Measurements from ENCODE around the gene TSSC4.

Gene TSSC4

DNA sequence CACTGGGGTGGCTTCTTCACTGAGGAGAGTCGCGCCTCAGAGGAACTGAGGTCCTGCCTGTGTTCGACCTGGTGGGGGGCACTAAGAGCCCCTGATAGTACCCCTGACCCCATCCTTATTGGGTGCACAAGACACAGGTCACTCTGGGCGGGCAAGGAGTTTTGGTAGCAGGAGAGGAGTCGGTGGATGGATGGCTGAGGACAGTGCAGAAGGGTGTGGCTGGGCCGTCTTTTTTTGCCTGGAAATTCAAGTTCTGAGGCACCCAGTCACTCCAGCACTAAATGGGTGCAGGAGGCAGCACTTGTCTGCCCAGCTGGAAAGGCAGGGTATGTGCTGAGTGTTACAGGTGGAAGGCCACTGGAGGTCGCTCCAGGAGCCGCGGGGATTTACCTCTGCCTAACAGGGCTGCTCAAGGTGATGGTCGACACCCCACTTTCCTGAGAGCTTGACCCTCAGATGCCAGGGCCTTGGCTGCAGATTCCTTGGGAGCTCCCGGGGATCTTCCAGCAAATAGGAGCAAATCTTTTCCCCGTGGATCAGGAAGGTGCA lies 960 bp downstream of the TSSC4 start:
- no peak for DNase-seq (ENCODE audit: low read depth)

DNA sequence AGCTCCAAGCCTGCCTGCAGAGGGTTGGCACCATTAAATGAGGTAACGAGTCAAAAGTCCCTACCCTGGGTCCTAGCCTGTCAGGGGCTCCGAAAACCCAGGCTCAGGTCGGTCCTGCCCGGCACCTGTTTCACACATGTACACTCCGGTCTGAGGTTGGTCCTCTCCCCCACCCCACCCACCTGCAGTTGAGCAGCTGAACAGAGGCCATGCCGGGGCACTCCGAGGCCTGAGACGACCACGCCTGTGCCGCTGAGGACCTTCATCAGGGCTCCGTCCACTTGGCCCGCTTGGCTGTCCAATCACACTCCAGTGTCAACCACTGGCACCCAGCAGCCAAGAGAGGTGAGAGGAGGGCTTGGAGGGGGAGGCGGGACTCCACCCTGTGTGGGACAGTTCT lies 1.6 kb downstream of the TSSC4 start:
- no peak for DNase-seq (ENCODE audit: low read depth)

DNA sequence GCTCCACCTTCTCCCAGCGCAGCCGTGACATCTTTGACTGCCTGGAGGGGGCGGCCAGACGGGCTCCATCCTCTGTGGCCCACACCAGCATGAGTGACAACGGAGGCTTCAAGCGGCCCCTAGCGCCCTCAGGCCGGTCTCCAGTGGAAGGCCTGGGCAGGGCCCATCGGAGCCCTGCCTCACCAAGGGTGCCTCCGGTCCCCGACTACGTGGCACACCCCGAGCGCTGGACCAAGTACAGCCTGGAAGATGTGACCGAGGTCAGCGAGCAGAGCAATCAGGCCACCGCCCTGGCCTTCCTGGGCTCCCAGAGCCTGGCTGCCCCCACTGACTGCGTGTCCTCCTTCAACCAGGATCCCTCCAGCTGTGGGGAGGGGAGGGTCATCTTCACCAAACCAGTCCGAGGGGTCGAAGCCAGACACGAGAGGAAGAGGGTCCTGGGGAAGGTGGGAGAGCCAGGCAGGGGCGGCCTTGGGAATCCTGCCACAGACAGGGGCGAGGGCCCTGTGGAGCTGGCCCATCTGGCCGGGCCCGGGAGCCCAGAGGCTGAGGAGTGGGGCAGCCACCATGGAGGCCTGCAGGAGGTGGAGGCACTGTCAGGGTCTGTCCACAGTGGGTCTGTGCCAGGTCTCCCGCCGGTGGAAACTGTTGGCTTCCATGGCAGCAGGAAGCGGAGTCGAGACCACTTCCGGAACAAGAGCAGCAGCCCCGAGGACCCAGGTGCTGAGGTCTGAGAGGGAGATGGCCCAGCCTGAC lies 2.5 kb downstream of the TSSC4 start:
- DNase-seq (ENCODE audit: low read depth): no peak

DNA sequence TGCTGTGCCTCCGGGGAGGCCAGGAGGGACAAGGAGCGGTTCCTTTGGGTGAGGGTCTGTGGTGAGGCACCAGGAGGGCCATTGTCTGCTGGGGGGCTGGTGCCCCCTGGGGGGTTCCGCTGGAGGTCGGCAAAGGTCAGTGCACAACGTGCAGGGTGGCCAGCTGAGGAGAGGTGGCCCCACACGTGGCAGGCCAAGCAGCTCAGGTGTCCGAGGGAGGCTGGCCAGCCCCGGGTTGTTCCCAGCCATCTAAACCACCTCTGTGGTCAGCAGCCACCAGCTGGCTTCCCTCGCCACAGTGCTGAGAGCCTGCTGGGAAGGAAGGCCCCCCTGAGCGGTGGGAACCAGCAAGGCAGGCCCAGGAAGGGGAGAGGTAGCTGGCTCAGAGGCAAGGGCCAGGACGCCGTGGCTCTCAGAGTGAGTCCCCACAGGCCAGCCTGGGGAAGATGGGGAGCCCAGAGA lies 4.2 kb downstream of the TSSC4 start:
- no peak for DNase-seq (ENCODE audit: low read depth)

DNA sequence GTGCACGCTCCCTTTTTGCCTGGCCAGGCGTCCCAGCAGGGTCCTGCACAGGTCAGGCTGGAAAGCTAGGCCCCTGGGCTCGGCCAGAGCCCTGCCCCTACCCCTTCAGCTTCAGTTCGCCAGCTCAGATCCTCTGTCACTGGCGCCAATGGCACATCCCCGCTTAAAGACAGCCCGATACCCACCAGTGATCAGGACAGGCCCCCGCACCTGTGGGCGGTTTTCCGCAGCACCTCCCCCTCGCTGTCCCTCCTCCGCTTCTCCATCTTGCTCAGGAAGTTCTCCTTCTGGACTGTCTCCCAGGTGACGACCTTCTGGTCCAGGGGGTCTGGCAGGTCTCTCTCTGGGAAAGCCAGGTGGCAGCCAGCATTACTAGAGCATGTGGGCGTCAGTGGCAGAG lies 5.9 kb downstream of the TSSC4 start:
- DNase-seq (ENCODE audit: low read depth): no peak

DNA sequence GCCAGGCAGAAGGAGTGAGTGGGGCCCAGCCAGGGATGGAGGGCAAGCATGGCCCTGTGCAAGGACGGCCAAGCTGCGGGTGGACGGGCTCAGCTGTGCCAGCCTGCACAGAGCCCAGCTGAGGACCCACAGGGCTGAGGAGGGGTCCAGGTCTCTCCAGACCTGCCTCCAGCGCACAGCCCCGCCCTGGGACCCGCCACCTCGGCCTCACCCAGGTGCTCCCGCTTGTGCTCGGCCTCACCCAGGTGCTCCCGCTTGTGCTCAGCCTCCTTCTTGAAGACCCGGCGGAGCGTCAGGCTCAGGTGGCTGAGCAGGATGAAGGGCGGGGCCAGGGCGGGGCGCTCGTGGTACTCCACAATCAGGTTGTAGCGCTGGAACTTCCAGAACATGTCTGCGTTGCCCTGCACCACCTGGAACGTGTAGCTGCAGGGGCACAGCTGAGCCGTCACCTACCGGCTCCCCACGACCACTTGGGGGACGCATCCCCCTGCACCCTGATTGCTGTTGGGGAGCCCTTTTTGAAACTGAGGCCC lies 6.4 kb downstream of the TSSC4 start:
- no peak for DNase-seq (ENCODE audit: low read depth)

DNA sequence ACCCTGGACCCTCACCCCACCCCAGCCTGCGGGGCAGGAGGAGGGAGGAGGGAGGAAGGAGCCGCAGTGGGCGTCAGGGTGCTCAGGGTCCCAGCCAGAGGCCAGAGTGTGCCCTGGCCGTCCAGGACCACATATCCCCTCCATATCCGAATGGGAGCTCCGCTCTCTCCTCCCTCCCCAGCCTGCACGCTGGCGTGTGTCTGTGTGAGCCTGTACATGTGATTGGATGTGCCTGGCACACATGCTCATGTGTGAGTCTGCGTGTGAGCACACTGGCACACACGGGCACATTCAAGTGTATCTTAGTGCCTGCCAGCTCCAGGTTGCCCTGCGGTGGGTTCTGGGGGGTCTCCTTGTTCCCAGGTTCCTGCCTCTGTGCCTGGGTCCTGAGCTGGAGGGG lies 8.1 kb downstream of the TSSC4 start:
- DNase-seq (ENCODE audit: low read depth): no peak

DNA sequence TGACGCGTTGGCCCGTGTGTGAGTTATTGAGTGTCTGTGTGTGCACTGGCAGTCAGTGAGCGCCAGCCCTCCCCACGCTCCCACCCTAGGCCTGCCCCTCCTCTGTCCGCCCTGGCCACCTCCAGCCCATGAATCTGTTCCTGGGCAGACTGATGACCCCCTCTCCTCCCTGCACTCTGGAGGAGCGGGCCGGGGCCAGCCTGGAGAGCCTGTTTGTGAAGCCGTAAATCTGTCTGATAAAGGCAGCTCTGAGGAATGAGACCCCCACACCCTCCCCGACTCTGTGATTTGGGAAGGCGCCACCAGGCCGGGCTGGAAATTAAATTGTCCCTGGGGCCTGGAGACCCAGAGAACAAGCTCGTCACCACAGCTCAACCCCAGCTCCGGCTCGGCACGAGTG lies 8.6 kb downstream of the TSSC4 start:
- DNase-seq (ENCODE audit: low read depth): no peak

DNA sequence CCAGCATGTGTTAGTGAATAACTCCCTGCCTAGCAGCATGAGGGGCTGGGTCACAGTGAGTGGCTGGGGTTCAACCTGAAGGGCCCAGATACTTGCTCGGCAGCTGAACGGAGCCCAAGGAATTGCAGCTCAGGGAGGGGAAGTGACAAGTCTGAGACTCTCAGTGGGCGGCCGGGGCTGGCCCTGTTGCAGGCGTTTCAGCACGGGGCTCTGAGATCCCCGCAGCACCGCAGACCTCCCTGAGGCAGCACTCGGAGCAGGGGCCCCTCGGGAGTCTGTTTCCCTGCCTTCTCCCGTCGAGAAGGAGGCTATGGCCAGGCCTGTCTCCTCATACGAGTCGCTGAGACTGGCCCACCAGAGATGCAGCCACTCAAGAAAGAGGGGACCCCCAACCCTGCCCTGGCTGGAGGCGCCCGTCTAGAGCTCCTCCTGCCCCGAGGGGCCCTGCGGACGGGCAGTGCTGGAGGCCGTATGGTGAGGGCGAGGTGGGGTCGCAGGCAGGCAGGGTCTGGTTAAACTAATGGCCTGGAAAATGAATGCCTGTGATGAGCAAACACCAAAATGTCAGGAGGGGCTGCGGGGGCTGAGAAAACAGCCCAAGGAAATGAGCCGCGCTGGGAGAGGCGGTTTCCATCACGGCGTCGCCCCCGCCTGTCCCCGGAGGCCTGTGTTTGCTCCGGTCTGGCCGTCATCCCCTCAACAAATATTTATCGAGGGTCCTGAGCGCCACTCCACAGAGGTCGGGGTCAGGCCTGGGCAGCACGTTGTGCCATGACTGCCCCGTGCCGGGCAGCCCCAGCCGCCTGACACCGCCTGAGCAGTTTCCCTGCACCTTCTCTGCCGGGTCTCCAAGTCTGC lies 9.3 kb downstream of the TSSC4 start:
- no peak for DNase-seq (ENCODE audit: low read depth)

DNA sequence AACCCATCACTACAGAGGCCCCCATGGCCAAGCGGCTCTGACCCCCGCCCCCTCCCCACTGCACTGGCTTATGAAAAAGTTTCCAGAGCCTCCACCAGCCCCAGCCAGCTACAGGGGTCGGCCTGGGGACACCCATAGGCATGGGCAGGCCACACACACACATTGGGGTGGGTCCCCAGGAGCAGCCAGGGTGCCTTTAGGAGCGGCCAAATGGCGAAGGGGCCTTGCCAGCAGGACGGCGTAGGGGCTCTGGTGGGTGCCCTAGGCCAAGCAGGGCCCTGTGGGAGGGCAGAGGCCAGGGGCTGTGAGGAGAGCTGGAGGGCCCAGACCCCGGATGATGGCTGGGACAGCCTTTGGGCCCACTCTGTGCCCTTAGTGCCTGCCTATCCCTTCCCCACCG lies 10.1 kb downstream of the TSSC4 start:
- no peak for DNase-seq (ENCODE audit: low read depth)

DNA sequence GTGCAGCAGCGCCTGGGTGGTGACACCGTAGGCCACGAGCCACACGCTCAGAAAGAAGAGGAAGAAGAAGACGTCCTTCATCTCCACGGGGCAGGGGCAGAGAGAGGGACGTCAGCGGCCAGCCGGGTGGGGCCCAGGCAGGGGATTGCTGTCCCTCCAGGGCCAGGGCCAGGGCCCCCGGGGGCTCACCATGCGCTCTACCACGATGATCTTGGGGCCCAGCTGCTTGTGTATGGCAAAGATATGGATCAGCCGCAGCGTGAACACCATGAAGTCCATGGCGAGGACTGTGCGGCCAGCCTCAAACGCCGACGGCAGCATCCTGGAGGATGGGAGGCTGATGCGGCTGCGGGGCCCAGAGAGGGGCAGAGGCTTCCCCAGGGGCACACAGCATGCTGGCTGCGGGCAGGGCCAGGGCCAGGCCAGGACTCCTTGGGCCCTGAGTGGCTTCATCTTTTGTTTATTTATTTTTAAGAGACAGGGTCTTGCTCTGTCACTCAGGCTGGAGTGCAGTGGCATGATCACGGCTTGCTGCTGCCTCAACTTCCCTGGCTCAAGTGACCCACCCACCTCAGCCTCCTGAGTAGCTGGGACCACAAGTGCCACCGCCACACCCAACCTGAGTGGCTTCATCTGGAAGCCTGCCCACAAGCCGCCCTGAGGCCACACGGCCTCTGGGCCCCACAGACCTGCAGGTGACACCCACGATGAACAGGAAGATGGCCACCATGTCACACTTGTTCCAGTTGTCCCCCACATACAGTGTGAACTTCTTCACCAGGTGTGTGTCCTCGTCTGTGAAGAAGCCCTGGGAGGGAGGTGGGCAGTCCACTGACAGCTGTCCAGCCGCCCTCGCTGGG lies 11.1 kb downstream of the TSSC4 start:
- no peak for DNase-seq (ENCODE audit: low read depth)

DNA sequence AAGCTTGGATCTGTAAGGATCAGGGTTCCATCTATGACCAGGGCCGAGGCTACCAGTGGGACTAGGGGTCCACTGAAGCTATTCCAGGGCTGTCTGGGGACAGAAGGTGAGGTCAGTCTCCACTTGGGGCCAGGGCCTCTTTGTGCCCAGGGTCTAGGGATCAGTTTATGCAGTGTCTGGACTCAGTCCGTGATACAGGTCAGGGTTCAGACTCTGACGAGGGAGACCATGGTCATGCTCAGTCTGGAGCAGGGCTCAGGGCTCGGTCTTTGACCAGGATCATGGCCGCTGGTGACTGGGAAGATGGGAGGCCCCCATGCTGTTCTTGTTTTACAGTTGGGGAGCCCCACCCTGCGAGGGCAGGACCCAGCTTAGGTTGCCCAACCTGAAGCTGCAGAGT lies 11.8 kb downstream of the TSSC4 start:
- no peak for DNase-seq (ENCODE audit: low read depth)

DNA sequence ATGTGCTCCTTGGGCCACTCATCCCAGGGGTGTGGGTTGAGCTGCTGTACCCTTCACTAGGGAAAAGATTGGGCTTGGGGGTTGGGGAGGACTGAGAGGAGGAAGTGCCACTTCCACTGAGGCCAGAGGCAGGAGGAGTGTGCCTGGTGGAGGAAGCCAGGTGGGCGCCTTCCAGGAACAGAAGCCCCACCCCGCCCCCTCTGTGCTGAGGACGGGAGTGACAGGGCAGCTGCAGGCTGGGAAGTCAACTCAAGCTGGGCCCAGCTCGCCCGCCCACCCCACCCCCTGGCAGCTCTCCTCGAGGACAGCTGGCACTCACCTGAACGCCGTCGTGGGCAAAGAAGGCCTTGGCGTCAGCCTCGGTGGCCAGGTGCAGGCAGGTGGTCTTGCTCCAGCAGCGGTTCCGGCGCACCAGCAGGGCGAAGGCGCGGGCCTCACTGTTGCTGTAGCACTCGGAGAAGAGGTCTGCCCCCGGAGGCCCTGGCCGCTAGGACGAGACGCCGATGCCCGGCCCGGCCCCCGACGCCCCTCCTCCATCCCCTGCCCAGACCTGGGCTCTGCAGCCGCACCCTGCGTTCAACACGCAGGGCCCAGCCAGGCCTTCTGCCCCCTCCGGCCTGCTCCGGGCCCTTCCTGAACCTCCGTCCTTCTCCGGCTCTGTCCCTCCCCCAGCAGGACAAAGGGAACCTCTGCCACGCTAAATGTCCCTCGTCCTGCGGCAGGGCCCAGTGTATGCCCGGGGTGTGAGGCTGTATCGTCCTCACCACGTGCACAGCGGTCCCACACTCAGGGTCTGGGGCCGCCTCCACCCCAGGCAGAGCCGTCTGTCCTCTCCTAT lies 13.4 kb downstream of the TSSC4 start:
- DNase-seq (ENCODE audit: low read depth): no peak

DNA sequence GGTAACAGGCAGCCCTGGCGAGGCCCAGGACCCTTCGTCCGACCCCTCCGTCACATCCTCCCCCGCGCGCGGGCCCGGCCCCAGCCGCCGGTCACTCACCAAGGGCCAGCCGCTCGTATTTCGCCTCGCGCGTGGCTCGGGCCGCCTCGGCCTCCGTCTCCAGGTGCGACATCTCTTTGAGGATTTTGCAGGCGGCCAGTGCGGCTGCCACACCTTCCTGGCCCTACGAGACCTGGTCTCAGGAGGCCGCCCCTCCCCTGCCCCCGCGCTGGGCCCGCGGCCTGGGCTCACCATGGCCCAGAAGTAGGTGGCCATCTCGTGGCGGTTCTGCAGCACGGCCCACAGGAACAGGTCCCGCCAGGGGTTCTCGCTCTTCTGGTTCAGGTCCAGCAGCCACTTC lies 14.1 kb downstream of the TSSC4 start:
- DNase-seq (ENCODE audit: low read depth): no peak

DNA sequence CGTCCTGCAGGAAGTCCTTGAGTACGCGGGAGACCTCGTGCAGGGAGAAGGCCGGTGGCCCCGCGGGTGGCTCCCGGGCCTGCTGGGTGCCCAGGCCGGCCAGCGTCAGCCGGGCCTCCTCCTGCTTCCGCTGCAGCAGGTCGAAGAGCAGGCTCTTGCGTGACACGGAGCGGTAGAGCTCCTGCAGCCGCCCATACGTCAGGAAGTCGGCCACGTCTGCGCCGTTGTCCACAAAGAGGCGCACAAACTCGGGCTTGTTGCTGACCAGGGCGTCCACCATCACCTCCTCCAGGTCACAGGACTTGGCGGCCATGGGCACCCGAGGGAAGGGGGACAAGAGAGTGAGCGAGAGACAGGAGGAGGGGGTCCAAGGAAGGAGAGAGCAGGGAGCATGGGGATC lies 14.6 kb downstream of the TSSC4 start:
- DNase-seq (ENCODE audit: low read depth): no peak

DNA sequence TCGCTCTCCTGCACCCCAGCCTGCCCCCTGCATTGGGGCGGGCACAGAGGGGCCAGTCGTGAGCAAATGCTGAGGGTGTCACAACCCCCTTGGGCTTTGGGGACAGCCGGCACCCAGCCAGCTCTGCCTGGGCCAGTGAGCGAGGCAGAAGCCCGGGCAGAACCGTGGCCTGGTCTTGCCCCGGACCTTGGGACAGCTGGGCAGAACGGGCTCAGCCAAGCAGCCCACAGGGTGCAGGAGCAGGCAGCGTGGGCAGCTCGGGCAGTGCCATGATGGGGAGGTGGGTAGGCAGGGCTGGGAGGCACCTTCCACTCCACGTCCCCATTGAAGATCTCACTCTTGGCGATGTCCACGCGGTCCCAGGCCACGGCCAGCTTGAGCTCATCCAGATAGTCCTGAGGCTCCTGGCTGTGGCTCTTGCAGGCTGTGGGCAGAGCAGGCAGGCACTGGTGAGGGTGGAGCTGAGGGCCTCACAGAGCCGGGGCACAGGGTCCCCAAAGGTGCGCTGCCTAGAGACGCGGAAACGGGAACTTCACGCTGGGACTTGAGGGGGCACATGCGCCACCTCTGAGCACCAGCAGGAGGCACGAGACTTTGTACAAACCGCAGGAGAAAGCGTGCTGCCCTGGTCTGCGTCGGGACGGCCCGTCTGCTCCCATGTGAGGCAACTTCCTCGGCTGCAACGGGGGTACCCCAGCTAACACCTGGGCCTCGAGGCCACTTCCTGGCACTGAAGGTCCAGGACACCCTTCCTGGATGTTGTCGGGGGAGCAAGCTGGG lies 15.2 kb downstream of the TSSC4 start:
- no peak for DNase-seq (ENCODE audit: low read depth)

DNA sequence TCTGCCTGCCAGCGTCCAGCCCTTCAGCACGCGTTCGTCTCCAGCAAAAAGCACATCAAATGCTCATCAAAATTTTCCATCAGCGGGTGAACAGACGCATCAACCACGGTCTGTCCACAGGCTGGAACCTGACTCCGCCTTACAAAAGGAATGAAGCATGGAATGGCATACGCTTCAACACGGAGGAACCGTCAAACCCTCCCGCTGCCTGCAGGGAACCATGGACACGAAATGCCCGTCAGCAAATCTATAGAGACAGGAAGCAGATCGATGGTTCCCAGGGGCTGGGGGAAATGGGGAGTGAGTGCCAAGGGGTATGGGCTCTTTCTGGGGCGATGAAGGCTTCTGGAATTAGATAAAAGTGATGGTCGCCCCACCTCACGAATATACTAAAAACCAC lies 16.2 kb downstream of the TSSC4 start:
- no peak for DNase-seq (ENCODE audit: low read depth)

DNA sequence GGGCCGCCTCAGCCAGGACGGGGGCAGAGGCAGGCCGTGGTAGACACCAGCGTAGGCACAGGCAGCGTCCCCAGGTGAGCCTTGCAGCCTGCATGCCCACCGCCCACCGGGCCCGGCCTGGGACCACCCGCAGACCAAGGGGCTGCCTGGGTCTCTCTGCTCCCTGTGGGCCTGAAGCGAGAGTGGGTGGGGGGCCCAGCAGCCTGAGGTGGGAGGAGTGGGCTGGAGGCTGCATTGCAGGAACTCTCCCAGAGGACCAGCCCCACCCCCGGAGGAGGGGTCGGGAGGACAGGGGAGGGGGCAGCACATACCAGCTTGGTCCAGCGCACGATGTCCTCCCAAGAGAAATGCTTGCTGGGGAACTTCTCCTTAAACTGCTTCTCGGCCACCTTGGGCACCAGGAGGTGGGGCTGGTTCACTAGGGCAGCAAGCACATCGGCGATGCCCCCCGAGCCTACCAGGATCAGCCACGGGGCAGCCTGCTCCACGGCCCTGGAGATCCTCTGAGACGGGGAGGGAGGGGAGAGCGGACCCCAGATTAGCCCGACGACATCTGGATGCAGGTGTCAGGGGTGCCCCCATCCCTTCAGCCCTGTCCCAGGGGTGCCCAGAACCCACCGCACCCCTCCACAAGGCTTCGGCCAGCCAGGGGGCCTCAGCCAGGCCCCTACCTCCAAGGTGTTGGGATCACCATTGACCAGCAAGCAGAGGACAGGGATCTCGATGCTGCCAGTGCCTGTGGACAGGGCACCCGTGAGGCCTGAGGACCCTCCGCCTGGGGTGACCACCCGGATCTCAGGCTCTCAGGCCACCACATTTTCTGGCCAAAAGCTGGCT lies 17.5 kb downstream of the TSSC4 start:
- DNase-seq (ENCODE audit: low read depth): no peak

DNA sequence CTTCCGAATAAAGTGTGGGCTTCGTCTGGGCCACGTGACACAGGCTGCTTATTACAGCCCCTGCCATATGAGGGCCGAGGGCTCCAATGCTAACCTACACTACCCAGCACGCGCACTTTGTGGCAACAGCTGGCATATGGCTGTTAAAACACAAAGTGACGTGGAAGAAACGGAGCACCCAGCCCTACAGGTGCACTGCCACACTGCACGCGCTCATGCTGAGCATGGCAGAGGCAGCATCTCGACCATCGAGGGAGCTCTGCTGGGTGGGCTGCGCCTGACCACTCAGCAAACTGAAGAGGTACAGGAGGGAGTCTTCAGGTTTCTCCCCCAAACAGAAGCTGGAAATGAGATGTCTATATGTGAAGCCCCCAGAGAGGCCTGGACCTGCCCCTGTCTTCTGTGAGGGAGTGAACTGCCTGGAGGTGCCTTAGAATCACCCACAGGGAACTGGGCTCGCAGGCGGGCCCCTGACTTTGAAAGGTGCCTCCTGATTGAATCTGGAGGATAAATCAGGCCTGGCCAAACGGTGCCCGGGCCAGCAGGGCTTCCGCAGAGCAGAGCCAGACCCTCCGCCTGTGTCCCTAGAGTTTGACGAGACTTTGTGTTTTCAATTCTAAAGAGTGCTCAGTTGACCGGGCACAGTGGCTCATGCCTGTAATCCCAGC lies 18.3 kb downstream of the TSSC4 start:
- DNase-seq (ENCODE audit: low read depth): no peak

Data from stimulated activated CD8-positive, alpha-beta memory T cell treated with anti-CD3 and anti-CD28 coated beads, Interleukin-4, amount 100 ng/mL, for 24 hours (primary cell).